Tibial nerve (tissue), 4 donors: ENCODE data around the gene SARNP.

Source experiments
- EP300 ChIP-seq, 2 donors: sonication (generic); formaldehyde crosslinking; IDR thresholded peaks; one replicate each; pipeline ENCODE4 v1.6.1; 2017; ENCODE audit warnings: antibody characterized with exemption in 2 of 2, mild to moderate bottlenecking in 1 of 2
- POLR2A ChIP-seq, 2 donors: fragments of 450-650 bp; IDR thresholded peaks; one replicate each; pipeline ENCODE4 v1.6.1; 2017; ENCODE audit warnings: antibody characterized with exemption in 2 of 2, mild to moderate bottlenecking in 2 of 2, moderate library complexity in 2 of 2
- TF ChIP-seq, protein P1 (sequence below), 5 experiments: fragments of 200-600 bp in 3 of 5; fragments of 450-650 bp in 2 of 5; sonication (generic) in 3 of 5; IDR thresholded peaks; one replicate each; pipeline ENCODE4 v1.5.1; 2016 to 2019; ENCODE audit warnings: antibody characterized with exemption in 5 of 5, mild to moderate bottlenecking in 3 of 5, moderate library complexity in 2 of 5

DNA sequence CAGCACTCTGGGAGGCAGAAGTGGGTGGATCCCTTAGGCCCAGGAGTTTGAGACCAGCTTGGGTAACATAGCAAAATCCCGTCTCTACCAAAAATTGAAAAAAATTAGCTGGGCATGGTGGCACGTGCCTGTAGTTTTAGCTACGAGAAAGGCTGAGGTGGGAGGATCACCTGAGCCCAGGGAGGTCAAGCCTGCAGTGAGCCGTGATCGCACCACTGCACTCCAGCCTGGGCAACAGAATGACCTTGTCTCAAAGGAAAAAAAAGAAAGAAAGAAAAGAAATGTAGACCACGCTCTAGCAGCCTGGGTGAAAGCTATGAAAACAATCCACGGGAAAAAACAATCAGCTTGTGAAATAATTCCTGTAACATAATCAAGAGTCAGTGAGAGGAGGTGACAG lies 29.0 kb downstream of the SARNP start:
- TF ChIP-seq, protein P1, sequence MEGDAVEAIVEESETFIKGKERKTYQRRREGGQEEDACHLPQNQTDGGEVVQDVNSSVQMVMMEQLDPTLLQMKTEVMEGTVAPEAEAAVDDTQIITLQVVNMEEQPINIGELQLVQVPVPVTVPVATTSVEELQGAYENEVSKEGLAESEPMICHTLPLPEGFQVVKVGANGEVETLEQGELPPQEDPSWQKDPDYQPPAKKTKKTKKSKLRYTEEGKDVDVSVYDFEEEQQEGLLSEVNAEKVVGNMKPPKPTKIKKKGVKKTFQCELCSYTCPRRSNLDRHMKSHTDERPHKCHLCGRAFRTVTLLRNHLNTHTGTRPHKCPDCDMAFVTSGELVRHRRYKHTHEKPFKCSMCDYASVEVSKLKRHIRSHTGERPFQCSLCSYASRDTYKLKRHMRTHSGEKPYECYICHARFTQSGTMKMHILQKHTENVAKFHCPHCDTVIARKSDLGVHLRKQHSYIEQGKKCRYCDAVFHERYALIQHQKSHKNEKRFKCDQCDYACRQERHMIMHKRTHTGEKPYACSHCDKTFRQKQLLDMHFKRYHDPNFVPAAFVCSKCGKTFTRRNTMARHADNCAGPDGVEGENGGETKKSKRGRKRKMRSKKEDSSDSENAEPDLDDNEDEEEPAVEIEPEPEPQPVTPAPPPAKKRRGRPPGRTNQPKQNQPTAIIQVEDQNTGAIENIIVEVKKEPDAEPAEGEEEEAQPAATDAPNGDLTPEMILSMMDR (IDR thresholded peaks at IDR 0.05): no peak
- TF ChIP-seq POLR2A (IDR thresholded peaks at IDR 0.05) (no peak), EP300 (IDR thresholded peaks at IDR 0.05) (no peak)
